ENCODE measurements around the gene PDAP1.

PDAP1 gene

GRCh38 chr7:99452541-99452940 is 44.1 kb upstream of the PDAP1 start:
- in situ Hi-C loops (cut with MboI; ENCODE audit: low pct_unique_long_range_greater_than_20kb, low sequenced_read_pairs, unreplicated experiment), result no loop called here
- TF ChIP-seq, protein P1, sequence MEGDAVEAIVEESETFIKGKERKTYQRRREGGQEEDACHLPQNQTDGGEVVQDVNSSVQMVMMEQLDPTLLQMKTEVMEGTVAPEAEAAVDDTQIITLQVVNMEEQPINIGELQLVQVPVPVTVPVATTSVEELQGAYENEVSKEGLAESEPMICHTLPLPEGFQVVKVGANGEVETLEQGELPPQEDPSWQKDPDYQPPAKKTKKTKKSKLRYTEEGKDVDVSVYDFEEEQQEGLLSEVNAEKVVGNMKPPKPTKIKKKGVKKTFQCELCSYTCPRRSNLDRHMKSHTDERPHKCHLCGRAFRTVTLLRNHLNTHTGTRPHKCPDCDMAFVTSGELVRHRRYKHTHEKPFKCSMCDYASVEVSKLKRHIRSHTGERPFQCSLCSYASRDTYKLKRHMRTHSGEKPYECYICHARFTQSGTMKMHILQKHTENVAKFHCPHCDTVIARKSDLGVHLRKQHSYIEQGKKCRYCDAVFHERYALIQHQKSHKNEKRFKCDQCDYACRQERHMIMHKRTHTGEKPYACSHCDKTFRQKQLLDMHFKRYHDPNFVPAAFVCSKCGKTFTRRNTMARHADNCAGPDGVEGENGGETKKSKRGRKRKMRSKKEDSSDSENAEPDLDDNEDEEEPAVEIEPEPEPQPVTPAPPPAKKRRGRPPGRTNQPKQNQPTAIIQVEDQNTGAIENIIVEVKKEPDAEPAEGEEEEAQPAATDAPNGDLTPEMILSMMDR (IDR thresholded peaks at IDR 0.05; ENCODE audit: extremely low read depth, insufficient read depth, missing control alignments), result no peak
- no peak for DNase-seq (ENCODE audit: low spot score)

DNA sequence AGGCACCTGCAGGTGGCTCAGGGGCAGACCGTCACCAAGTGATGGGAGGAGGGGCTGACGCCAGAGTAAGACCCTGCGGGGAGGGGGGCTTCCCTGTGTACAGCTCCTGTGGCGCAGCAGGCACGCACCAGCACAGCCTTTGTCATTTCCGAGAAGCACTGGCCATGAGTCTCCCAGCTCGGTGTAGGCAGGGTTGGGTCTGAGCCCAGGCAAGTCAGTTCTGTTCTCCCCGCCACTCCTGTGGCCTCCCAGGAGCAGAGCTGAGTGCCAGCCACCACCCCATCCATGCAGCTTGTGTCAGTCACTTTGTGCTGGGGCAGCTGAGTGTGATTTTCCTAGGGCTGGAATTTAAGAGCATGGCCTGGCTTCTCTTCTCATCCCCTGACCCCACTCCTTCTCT is 43.5 kb upstream of the PDAP1 start:
- TF ChIP-seq, protein P1 (IDR thresholded peaks at IDR 0.05; ENCODE audit: extremely low read depth, insufficient read depth, missing control alignments), result no peak
- in situ Hi-C loops (cut with MboI; ENCODE audit: low pct_unique_long_range_greater_than_20kb, low sequenced_read_pairs, unreplicated experiment), result no loop called here
- DNase-seq (ENCODE audit: low spot score), result no peak

GRCh38 chr7:99449326-99449725 is 40.9 kb upstream of the PDAP1 start:
- in situ Hi-C loops (cut with MboI; ENCODE audit: low pct_unique_long_range_greater_than_20kb, low sequenced_read_pairs, unreplicated experiment), result no loop called here
- no peak for DNase-seq (ENCODE audit: low spot score)
- TF ChIP-seq, protein P1 (IDR thresholded peaks at IDR 0.05; ENCODE audit: extremely low read depth, insufficient read depth, missing control alignments), result no peak

GRCh38 chr7:99448855-99449254 is 40.5 kb upstream of the PDAP1 start:
- no peak for DNase-seq (ENCODE audit: low spot score)
- in situ Hi-C loops (cut with MboI; ENCODE audit: low pct_unique_long_range_greater_than_20kb, low sequenced_read_pairs, unreplicated experiment), result no loop called here
- TF ChIP-seq, protein P1 (IDR thresholded peaks at IDR 0.05; ENCODE audit: extremely low read depth, insufficient read depth, missing control alignments), result no peak

DNA sequence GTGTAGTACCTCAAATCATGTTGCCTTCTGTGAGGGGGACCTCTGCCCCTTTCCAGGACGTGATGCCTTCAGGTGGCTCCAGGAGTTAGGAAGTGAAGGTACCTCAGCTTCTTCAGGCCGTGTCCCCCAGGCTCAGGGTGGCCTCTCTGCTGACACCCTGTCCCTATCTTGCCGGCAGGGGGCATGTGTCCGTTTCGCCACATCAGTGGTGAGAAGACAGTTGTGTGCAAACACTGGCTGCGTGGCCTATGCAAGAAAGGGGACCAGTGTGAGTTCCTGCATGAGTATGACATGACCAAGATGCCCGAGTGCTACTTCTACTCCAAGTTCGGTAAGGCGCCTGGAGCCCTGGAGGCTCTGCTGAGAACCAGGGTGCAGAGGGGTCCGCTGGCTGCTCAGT is 39.5 kb upstream of the PDAP1 start:
- TF ChIP-seq, protein P1 (IDR thresholded peaks at IDR 0.05; ENCODE audit: extremely low read depth, insufficient read depth, missing control alignments), result no peak
- in situ Hi-C loops (cut with MboI; ENCODE audit: low pct_unique_long_range_greater_than_20kb, low sequenced_read_pairs, unreplicated experiment), result no loop called here
- no peak for DNase-seq (ENCODE audit: low spot score)

GRCh38 chr7:99446096-99446495 is 37.7 kb upstream of the PDAP1 start:
- DNase-seq (ENCODE audit: low spot score), result no peak
- TF ChIP-seq, protein P1 (IDR thresholded peaks at IDR 0.05; ENCODE audit: extremely low read depth, insufficient read depth, missing control alignments), result no peak
- in situ Hi-C loops (cut with MboI; ENCODE audit: low pct_unique_long_range_greater_than_20kb, low sequenced_read_pairs, unreplicated experiment), result no loop called here

GRCh38 chr7:99440195-99440594 is 31.8 kb upstream of the PDAP1 start:
- TF ChIP-seq, protein P1 (IDR thresholded peaks at IDR 0.05; ENCODE audit: extremely low read depth, insufficient read depth, missing control alignments), result no peak
- in situ Hi-C loops (cut with MboI; ENCODE audit: low pct_unique_long_range_greater_than_20kb, low sequenced_read_pairs, unreplicated experiment), result no loop called here
- DNase-seq (ENCODE audit: low spot score), result no peak
